Measurements from ENCODE around the gene OASL. TPM values are rescaled to one million over a fixed set of nuclear protein-coding genes. Genes with fewer than 3 reads are reported as not detected.

Gene OASL
- total and polyA plus RNA-seq, 10 of the 15 experiments (the other 5 are each of a cell fraction or from before 2014, with no cell fraction given), result 2.3 to 9.1 (median 2.7) TPM

DNA sequence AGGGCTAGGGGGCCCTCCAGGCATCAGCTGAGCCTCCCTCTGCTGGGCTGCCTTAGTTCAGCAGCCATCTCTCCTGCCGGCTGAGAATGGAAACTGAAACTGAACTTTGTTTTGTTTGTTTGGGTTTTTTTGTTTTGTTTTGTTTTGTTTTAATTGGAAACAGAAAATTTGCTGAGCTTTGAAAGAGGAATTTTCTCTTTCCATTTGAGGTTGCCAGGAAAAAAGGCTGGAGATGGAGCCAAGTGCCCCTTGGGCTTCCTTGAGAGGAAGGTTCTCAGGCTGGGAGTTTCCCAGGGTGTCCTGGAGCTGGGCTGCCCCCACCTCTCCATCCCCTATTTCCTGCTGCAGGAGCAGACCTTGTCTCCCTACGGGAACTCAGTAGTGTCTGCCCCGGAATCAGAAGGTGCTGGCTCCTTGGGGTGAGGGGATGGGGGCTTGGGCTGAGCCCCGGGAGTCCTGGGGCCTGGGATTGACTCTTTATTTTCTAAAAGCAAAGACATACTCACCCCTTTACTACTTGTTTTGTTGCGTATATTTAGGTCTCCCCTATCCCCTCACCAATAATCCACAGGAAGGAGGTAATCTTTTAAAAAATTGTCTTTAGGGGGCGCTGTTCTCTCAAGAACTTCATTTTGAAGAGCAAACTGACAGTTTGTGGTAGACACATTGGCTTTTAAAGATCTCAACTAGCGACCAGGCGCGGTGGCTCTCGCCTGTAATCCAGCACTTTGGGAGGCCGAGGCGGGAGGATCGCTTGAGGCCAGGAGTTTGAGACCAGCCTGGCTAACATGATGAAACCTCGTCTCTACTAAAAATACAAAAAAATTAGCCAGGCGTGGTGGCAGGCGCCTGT, 21.3 kb upstream of the OASL start (continued):
- TF ChIP-seq, protein P1, sequence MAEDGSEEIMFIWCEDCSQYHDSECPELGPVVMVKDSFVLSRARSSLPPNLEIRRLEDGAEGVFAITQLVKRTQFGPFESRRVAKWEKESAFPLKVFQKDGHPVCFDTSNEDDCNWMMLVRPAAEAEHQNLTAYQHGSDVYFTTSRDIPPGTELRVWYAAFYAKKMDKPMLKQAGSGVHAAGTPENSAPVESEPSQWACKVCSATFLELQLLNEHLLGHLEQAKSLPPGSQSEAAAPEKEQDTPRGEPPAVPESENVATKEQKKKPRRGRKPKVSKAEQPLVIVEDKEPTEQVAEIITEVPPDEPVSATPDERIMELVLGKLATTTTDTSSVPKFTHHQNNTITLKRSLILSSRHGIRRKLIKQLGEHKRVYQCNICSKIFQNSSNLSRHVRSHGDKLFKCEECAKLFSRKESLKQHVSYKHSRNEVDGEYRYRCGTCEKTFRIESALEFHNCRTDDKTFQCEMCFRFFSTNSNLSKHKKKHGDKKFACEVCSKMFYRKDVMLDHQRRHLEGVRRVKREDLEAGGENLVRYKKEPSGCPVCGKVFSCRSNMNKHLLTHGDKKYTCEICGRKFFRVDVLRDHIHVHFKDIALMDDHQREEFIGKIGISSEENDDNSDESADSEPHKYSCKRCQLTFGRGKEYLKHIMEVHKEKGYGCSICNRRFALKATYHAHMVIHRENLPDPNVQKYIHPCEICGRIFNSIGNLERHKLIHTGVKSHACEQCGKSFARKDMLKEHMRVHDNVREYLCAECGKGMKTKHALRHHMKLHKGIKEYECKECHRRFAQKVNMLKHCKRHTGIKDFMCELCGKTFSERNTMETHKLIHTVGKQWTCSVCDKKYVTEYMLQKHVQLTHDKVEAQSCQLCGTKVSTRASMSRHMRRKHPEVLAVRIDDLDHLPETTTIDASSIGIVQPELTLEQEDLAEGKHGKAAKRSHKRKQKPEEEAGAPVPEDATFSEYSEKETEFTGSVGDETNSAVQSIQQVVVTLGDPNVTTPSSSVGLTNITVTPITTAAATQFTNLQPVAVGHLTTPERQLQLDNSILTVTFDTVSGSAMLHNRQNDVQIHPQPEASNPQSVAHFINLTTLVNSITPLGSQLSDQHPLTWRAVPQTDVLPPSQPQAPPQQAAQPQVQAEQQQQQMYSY (CRISPR knock-in tag; IDR thresholded peaks at IDR 0.05), result no peak
- no peak for TF ChIP-seq SIX5 (IDR thresholded peaks at IDR 0.05; ENCODE audit: low read depth, low read length, severe bottlenecking)
- no peak for TF ChIP-seq SMAD1 (IDR thresholded peaks at IDR 0.05; ENCODE audit: low read depth, partially characterized antibody)
- TF ChIP-seq MYC (IDR thresholded peaks at IDR 0.05; ENCODE audit: insufficient read depth, insufficient read length, insufficient replicate concordance, low read length, severe bottlenecking), result no peak
- no peak for TF ChIP-seq NR2F1 (conservative IDR thresholded peaks at IDR 0.05)
- peak; percentile 25 for TF ChIP-seq MEF2B (IDR thresholded peaks at IDR 0.05; ENCODE audit: partially characterized antibody, poor library complexity, severe bottlenecking)
- TF ChIP-seq, protein P2, sequence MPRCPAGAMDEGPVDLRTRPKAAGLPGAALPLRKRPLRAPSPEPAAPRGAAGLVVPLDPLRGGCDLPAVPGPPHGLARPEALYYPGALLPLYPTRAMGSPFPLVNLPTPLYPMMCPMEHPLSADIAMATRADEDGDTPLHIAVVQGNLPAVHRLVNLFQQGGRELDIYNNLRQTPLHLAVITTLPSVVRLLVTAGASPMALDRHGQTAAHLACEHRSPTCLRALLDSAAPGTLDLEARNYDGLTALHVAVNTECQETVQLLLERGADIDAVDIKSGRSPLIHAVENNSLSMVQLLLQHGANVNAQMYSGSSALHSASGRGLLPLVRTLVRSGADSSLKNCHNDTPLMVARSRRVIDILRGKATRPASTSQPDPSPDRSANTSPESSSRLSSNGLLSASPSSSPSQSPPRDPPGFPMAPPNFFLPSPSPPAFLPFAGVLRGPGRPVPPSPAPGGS (IDR thresholded peaks at IDR 0.05; ENCODE audit: borderline replicate concordance, insufficient read depth, low read depth, low read length, poor library complexity, severe bottlenecking), result no peak
- no peak for TF ChIP-seq WRNIP1 (IDR thresholded peaks at IDR 0.05; ENCODE audit: borderline replicate concordance, low read depth, low read length)
- TF ChIP-seq GATAD2B (conservative IDR thresholded peaks at IDR 0.05; ENCODE audit: low read depth), result 0 out of 2 replicates have a peak, but pooled peaks have one; percentile 18
- TF ChIP-seq RAD51 (IDR thresholded peaks at IDR 0.05), result peak; percentile 7; the same call in 1 of the 2 replicates
- no peak for TF ChIP-seq EZH2 (IDR thresholded peaks at IDR 0.05; ENCODE audit: borderline replicate concordance, control insufficient read depth, low read depth, low read length)
- TF ChIP-seq NFYA (IDR thresholded peaks at IDR 0.05; ENCODE audit: borderline replicate concordance, low read depth, low read length), result no peak
- peak; percentile 70 to 83 for TF ChIP-seq IKZF2 (IDR thresholded peaks at IDR 0.05)
- no peak for TF ChIP-seq CREB1 (IDR thresholded peaks at IDR 0.05; ENCODE audit: low read depth)
- TF ChIP-seq, protein P3, sequence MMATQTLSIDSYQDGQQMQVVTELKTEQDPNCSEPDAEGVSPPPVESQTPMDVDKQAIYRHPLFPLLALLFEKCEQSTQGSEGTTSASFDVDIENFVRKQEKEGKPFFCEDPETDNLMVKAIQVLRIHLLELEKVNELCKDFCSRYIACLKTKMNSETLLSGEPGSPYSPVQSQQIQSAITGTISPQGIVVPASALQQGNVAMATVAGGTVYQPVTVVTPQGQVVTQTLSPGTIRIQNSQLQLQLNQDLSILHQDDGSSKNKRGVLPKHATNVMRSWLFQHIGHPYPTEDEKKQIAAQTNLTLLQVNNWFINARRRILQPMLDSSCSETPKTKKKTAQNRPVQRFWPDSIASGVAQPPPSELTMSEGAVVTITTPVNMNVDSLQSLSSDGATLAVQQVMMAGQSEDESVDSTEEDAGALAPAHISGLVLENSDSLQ (IDR thresholded peaks at IDR 0.05), result peak; percentile 83
- TF ChIP-seq, protein P4, sequence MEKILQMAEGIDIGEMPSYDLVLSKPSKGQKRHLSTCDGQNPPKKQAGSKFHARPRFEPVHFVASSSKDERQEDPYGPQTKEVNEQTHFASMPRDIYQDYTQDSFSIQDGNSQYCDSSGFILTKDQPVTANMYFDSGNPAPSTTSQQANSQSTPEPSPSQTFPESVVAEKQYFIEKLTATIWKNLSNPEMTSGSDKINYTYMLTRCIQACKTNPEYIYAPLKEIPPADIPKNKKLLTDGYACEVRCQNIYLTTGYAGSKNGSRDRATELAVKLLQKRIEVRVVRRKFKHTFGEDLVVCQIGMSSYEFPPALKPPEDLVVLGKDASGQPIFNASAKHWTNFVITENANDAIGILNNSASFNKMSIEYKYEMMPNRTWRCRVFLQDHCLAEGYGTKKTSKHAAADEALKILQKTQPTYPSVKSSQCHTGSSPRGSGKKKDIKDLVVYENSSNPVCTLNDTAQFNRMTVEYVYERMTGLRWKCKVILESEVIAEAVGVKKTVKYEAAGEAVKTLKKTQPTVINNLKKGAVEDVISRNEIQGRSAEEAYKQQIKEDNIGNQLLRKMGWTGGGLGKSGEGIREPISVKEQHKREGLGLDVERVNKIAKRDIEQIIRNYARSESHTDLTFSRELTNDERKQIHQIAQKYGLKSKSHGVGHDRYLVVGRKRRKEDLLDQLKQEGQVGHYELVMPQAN (conservative IDR thresholded peaks at IDR 0.05), result no peak
- no peak for TF ChIP-seq TARDBP (IDR thresholded peaks at IDR 0.05; ENCODE audit: borderline replicate concordance)
- no peak for TF ChIP-seq POLR2AphosphoS5 (IDR thresholded peaks at IDR 0.05; ENCODE audit: low read length)
- no peak for TF ChIP-seq ZSCAN29 (IDR thresholded peaks at IDR 0.05)
- TF ChIP-seq, protein P5, sequence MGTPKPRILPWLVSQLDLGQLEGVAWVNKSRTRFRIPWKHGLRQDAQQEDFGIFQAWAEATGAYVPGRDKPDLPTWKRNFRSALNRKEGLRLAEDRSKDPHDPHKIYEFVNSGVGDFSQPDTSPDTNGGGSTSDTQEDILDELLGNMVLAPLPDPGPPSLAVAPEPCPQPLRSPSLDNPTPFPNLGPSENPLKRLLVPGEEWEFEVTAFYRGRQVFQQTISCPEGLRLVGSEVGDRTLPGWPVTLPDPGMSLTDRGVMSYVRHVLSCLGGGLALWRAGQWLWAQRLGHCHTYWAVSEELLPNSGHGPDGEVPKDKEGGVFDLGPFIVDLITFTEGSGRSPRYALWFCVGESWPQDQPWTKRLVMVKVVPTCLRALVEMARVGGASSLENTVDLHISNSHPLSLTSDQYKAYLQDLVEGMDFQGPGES (IDR thresholded peaks at IDR 0.05), result no peak

Data from GM12878 (cell line).